Fibroblast of peridontal ligament (primary cell): ENCODE results near the gene BLOC1S4.

ENCODE experiments used
- DNase-seq: peaks from one replicate; pipeline ENCODE4 v3.0.0-alpha.2; 2010; ENCODE audit errors: extremely low read depth

Gene BLOC1S4

GRCh38 chr4:6692379-6692778 lies 23.6 kb upstream of the BLOC1S4 start:
- no peak for DNase-seq

- DNase-seq: peak; percentile 73
These were observed 23.2 kb upstream of the BLOC1S4 start for GRCh38 chr4:6692806-6693205.

GRCh38 chr4:6693231-6694176 lies 22.5 kb upstream of the BLOC1S4 start, which contains the start of gene S100P:
S100P (plus strand) TSS chr4:6693878; CDS start chr4:6693933, 55 bp downstream.
- no peak for DNase-seq

- no peak for DNase-seq
These were observed 21.6 kb upstream of the BLOC1S4 start for GRCh38 chr4:6694177-6694901.

- no peak for DNase-seq
These were observed 20.0 kb upstream of the BLOC1S4 start for GRCh38 chr4:6695660-6696610.

GRCh38 chr4:6696611-6697010 lies 19.4 kb upstream of the BLOC1S4 start:
- no peak for DNase-seq

GRCh38 chr4:6697131-6697530 lies 18.8 kb upstream of the BLOC1S4 start:
- DNase-seq: no peak

GRCh38 chr4:6699388-6699787 lies 16.6 kb upstream of the BLOC1S4 start:
- no peak for DNase-seq

- DNase-seq: no peak
These were observed 16.1 kb upstream of the BLOC1S4 start for GRCh38 chr4:6699903-6700302.

- no peak for DNase-seq
These were observed 14.6 kb upstream of the BLOC1S4 start for GRCh38 chr4:6701371-6701770.

- DNase-seq: no peak
These were observed 13.2 kb upstream of the BLOC1S4 start for GRCh38 chr4:6702761-6703160.

GRCh38 chr4:6703786-6704185 lies 12.2 kb upstream of the BLOC1S4 start:
- DNase-seq: no peak

- DNase-seq: no peak
These were observed 10.3 kb upstream of the BLOC1S4 start for GRCh38 chr4:6705646-6706045.

- DNase-seq: no peak
These were observed 9.8 kb upstream of the BLOC1S4 start for GRCh38 chr4:6706173-6706572.

- peak; percentile 96 for DNase-seq
These were observed 6.5 kb upstream of the BLOC1S4 start, which contains the start of gene MRFAP1L1 for GRCh38 chr4:6709230-6710114. MRFAP1L1 (minus strand) TSS chr4:6709865; CDS start chr4:6709629, 236 bp downstream.

GRCh38 chr4:6710282-6710681 lies 5.7 kb upstream of the BLOC1S4 start:
- DNase-seq: no peak

GRCh38 chr4:6710996-6711395 lies 5.0 kb upstream of the BLOC1S4 start:
- no peak for DNase-seq

- DNase-seq: no peak
These were observed 1.0 kb upstream of the BLOC1S4 start for GRCh38 chr4:6714954-6715353.

- DNase-seq: no peak
These were observed 313 bp upstream of the BLOC1S4 start for GRCh38 chr4:6715704-6716017.

GRCh38 chr4:6716958-6717655 lies 1.1 kb downstream of the BLOC1S4 start:
- no peak for DNase-seq
